22Rv1 (cell line): ENCODE data around the gene HEPACAM.

Source experiments
- CTCF ChIP-seq: fragments of 450-650 bp; IDR thresholded peaks from 2 replicates; pipeline ENCODE4 v1.5.1; 2017; ENCODE audit warnings: mild to moderate bottlenecking
- ZFX ChIP-seq: fragments of 450-650 bp; IDR thresholded peaks from 2 replicates; pipeline ENCODE4 v1.6.1; 2017; ENCODE audit warnings: antibody characterized with exemption, borderline replicate concordance

- no peak for TF ChIP-seq CTCF
- TF ChIP-seq ZFX = no peak
These were observed 35.4 kb downstream of the HEPACAM start for GRCh38 chr11:124900464-124900863.
